SJSA1 (cell line): ENCODE measurements around the gene RIPK3. TPM values are rescaled to one million over a fixed set of nuclear protein-coding genes. Genes with fewer than 3 reads are reported as not detected.

Source experiments
- DNase-seq, 2 experiments: peaks; one replicate each; pipeline ENCODE4 v3.0.0-alpha.2; 2015 to 2020; ENCODE audit warnings: low spot score in 2 of 2, low read depth in 1 of 2
- H3K27ac ChIP-seq: fragments of 250-450 bp; sonication (Bioruptor Pico); 2 replicates; pipeline ENCODE4 v1.5.1; 2020; ENCODE audit warnings: mild to moderate bottlenecking, moderate library complexity
- H3K27me3 ChIP-seq: fragments of 250-450 bp; sonication (Bioruptor Pico); replicated peaks from 2 replicates; pipeline ENCODE4 v1.5.1; 2020; ENCODE audit warnings: mild to moderate bottlenecking, moderate library complexity
- H3K36me3 ChIP-seq: fragments of 250-450 bp; sonication (Bioruptor Pico); 2 replicates; pipeline ENCODE4 v1.5.1; 2020; ENCODE audit warnings: mild to moderate bottlenecking
- H3K4me1 ChIP-seq: fragments of 250-450 bp; sonication (Bioruptor Pico); replicated peaks from 2 replicates; pipeline ENCODE4 v1.6.1; 2021; ENCODE audit warnings: mild to moderate bottlenecking
- H3K4me3 ChIP-seq: fragments of 250-450 bp; sonication (Bioruptor Pico); 2 replicates; pipeline ENCODE4 v1.5.1; 2020; ENCODE audit warnings: mild to moderate bottlenecking
- H3K9me3 ChIP-seq: fragments of 250-450 bp; sonication (Bioruptor Pico); replicated peaks from 2 replicates; pipeline ENCODE4 v1.5.1; 2020; ENCODE audit warnings: mild to moderate bottlenecking
- total RNA-seq: library from RNA; depleted of rRNA; stranded (reverse); fragments of >200 nt; shearing (Covaris generic); gene quantifications from 2 replicates; pipeline ENCODE4 v1.2.3, GENCODE V29; 2014

Gene RIPK3
- total RNA-seq, 1 experiment from 2014 or later: not detected

DNA sequence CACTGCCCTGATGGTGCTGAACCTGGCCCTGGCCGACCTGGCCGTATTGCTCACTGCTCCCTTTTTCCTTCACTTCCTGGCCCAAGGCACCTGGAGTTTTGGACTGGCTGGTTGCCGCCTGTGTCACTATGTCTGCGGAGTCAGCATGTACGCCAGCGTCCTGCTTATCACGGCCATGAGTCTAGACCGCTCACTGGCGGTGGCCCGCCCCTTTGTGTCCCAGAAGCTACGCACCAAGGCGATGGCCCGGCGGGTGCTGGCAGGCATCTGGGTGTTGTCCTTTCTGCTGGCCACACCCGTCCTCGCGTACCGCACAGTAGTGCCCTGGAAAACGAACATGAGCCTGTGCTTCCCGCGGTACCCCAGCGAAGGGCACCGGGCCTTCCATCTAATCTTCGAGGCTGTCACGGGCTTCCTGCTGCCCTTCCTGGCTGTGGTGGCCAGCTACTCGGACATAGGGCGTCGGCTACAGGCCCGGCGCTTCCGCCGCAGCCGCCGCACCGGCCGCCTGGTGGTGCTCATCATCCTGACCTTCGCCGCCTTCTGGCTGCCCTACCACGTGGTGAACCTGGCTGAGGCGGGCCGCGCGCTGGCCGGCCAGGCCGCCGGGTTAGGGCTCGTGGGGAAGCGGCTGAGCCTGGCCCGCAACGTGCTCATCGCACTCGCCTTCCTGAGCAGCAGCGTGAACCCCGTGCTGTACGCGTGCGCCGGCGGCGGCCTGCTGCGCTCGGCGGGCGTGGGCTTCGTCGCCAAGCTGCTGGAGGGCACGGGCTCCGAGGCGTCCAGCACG, 23.8 kb downstream of the RIPK3 start:
- no peak for DNase-seq
- no peaks in the 10 kb centered on the region for H3K9me3 ChIP-seq
- no peaks in the 10 kb centered on the region for H3K27me3 ChIP-seq
- H3K4me3 ChIP-seq: no peak overlapping the region
- no peak overlapping the region for H3K27ac ChIP-seq
- H3K4me1 ChIP-seq: peaks cover 13% of the 10 kb centered on the region
- no peaks in the 10 kb centered on the region for H3K36me3 ChIP-seq

DNA sequence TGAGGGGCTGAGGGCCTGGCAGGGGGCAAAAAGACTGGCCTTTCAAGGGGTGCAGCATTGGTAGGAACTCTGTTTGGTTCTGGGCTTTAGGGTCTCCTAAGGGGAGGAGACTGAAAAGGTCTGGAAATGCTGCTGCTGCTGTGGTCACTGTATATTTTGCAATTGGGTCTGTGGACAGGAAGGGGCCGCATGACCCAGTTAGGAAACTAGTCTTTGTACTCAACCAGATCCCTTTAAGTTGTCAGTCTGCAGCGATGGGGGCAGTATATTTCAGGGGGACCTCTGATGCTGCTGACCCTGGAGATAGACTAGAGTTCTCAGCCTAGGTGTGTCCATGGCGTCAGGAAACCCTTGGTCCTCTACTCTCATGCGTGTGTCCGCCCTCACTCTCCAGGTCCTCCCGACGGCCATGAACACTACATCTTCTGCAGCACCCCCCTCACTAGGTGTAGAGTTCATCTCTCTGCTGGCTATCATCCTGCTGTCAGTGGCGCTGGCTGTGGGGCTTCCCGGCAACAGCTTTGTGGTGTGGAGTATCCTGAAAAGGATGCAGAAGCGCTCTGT, 24.5 kb downstream of the RIPK3 start:
- H3K4me1 ChIP-seq: peaks cover 13% of the 10 kb centered on the region
- no peaks in the 10 kb centered on the region for H3K9me3 ChIP-seq
- H3K27ac ChIP-seq: no peak overlapping the region
- DNase-seq: no peak
- 0 out of 2 replicates have a peak, but pooled peaks cover 3% of the 10 kb centered on the region for H3K36me3 ChIP-seq
- H3K27me3 ChIP-seq: no peaks in the 10 kb centered on the region
- no peak overlapping the region for H3K4me3 ChIP-seq

DNA sequence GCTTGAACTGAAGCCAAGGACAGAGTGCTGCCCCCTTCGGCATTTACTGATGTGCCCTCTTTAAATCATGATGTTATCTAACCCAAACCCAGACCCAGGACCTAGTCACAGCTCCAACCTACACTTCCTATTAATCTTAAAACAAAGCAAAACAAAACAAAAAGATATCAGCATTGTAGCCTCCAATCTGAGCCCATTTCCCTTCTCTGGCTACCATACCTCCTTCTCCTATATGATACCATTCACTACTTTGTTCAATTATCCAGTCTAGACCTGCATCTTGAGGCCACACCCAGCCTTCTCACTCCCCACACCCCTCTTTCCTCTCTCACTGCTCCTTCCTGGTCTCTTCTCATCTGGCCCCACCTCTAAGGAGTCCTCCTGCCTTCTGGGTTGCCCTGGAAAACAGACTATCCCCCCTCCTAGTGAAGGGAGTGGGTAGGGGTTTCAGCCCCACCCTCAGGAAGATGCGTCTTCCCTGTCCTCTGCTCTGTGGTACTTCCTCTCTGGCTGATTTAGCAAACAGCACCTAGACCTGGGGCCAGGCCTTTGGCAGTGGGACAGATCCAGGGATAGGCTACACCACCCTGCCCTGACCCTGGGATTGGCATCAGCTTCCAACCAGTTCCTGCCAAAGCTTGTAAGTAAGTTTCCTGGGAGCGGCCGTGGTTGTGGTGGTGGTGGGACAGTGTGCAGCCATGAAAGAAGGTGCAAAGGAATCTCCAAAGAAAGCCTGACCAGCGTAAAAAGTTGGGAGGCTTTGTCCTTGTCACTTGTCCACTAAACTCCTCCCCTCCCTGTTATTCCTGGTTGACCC, 25.2 kb downstream of the RIPK3 start:
- Histone ChIP-seq H3K27ac (no peak overlapping the region), H3K27me3 (no peaks in the 10 kb centered on the region), H3K4me3 (no peak overlapping the region), H3K9me3 (no peaks in the 10 kb centered on the region), H3K36me3 (peaks cover 7% of the 10 kb centered on the region; the same call in 1 of the 2 replicates), H3K4me1 (peaks cover 13% of the 10 kb centered on the region)
- DNase-seq: no peak

DNA sequence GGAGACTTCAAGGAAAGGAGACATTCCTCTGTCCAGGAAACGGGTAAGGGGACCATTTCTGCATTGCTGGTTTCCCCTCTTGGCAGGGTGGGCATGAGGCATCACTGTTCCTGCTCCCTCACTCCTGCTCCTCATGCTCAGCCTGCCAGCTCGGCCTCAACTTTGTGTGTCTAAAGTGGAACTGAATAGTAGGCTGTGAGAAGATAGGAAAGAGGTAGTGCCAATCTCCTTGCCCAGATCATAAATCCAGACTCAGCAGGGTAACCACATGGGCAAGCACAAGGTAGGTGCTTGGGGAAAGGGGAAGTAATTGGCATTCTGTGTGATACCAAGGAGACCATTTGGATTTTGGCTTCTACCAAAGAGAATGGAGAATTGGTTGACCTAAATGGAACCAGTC, 25.9 kb downstream of the RIPK3 start:
- H3K36me3 ChIP-seq: peaks cover 12% of the 10 kb centered on the region
- no peak overlapping the region for H3K27ac ChIP-seq
- no peaks in the 10 kb centered on the region for H3K9me3 ChIP-seq
- peaks cover 13% of the 10 kb centered on the region for H3K4me1 ChIP-seq
- DNase-seq: no peak
- H3K27me3 ChIP-seq: no peaks in the 10 kb centered on the region
- no peak overlapping the region for H3K4me3 ChIP-seq

DNA sequence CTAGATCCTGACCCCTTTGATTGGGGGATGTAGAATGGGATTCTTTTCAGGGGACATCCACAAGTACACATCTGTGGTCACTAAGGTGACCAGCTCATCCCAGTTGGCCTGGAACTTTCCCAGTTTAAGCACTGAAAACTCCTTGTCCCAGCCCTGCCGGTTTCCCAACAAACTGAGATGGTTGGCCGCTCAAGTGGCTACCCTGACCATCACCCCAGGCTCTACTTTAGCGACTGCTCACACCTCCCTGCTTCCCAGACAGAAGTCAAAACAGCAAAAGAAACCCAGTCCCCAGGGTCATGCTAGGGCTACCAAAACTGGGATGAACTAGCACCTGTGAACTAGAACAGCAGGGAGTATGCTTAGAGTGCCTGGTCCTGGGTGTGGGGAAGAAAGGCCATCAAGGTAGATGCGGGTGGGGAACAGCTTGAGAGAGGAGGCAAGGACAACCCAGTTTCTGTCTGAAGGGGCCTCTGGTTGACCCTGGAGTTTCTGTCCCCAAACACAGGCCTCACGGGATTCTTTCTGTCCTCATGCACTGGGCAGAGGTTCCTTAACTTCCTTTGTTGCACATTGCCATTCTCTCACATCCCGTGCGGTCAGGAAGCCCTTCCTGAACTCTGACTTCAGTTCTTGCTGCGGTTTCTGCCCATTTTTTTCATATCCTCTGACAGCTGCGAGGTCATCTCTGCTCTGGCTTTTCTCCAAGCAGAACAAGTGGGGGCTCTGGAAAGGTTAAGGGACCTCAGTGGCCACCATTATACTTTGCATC, 26.9 kb downstream of the RIPK3 start:
- no peak for DNase-seq
- Histone ChIP-seq H3K27ac (no peak overlapping the region), H3K36me3 (peaks cover 20% of the 10 kb centered on the region), H3K9me3 (no peaks in the 10 kb centered on the region), H3K4me1 (peaks cover 13% of the 10 kb centered on the region), H3K27me3 (no peaks in the 10 kb centered on the region), H3K4me3 (no peak overlapping the region)

DNA sequence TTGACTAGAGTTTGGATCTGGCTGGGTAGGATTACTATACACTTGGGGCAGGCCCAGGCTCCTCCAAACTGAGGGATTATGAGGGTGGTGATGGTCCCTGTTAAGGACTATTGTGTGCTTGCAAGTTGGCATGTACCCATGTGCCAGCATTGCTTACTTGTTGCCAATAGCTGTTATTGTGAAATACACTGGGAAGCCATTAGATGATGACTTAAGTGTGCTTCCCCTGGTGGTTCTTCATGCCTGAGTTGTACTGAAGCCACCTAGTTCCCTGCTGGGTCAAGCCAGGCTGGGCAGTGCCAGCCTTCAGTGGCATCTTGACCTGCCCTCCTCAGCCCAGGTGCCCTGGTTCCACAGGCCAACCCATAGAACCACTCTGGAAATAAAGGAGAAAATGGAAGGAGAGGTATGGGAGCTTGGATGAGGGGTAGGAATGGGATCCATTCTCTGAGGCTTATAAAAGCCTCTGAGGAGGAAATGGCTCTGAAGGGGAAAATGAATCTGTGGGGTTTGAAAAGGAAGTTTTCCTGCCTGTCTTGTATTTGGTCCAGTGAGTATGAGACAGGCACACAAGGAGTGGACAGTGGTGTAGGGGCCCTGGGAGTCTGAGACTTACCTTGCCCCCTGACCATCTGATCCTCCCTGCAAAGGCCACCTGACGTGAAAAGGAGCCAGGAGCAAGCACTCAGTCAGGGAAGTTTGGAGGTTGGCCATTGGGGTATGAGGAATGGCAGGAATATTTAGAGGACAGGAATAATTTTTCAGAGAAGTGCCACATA, 27.8 kb downstream of the RIPK3 start:
- no peaks in the 10 kb centered on the region for H3K27me3 ChIP-seq
- H3K4me3 ChIP-seq: no peak overlapping the region
- H3K36me3 ChIP-seq: peaks cover 20% of the 10 kb centered on the region
- no peak overlapping the region for H3K27ac ChIP-seq
- H3K9me3 ChIP-seq: no peaks in the 10 kb centered on the region
- no peak for DNase-seq
- peaks cover 7% of the 10 kb centered on the region for H3K4me1 ChIP-seq

DNA sequence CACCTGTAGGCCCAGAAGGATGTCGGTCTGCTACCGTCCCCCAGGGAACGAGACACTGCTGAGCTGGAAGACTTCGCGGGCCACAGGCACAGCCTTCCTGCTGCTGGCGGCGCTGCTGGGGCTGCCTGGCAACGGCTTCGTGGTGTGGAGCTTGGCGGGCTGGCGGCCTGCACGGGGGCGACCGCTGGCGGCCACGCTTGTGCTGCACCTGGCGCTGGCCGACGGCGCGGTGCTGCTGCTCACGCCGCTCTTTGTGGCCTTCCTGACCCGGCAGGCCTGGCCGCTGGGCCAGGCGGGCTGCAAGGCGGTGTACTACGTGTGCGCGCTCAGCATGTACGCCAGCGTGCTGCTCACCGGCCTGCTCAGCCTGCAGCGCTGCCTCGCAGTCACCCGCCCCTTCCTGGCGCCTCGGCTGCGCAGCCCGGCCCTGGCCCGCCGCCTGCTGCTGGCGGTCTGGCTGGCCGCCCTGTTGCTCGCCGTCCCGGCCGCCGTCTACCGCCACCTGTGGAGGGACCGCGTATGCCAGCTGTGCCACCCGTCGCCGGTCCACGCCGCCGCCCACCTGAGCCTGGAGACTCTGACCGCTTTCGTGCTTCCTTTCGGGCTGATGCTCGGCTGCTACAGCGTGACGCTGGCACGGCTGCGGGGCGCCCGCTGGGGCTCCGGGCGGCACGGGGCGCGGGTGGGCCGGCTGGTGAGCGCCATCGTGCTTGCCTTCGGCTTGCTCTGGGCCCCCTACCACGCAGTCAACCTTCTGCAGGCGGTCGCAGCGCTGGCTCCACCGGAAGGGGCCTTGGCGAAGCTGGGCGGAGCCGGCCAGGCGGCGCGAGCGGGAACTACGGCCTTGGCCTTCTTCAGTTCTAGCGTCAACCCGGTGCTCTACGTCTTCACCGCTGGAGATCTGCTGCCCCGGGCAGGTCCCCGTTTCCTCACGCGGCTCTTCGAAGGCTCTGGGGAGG, 28.9 kb downstream of the RIPK3 start, which contains the start of gene LTB4R:
Gene LTB4R (plus strand): TSS at position 857 of the 959 bp plus-strand sequence. CDS start 4,150 bp downstream, outside the sequence.
- H3K27ac ChIP-seq: no peak within 1 kb of the TSS
- no peak within 1 kb of the TSS for H3K4me3 ChIP-seq
- H3K27me3 ChIP-seq: no peaks in the 10 kb centered on the region

DNA sequence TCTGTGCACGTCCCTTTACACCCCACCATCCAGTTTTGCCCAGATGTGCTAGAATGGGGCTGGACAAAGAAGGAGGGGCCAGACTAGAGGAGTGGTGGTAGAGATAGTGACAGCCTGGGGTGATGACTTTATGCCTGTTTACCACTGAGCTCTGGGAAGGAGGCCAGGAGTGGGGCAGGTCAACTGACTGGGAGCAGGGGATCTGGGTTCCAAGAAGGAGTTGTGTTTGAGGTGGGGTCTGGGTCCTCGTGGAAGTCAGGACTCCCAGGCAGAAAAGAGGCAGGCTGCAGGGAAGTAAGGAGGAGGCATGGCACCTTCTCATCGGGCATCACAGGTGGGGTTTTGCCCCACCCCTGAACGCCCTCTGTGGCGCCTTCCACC, 29.5 kb downstream of the RIPK3 start:
- H3K4me1 ChIP-seq: no peaks in the 10 kb centered on the region
- no peak overlapping the region for H3K27ac ChIP-seq
- H3K36me3 ChIP-seq: peaks cover 31% of the 10 kb centered on the region
- no peaks in the 10 kb centered on the region for H3K27me3 ChIP-seq
- H3K9me3 ChIP-seq: no peaks in the 10 kb centered on the region
- H3K4me3 ChIP-seq: no peak overlapping the region
- no peak for DNase-seq

More for the DNA sequence above, 28.9 kb downstream of the RIPK3 start, which contains the start of gene LTB4R:
- Histone ChIP-seq H3K36me3 (peaks cover 25% of the 10 kb centered on the region), H3K9me3 (no peaks in the 10 kb centered on the region), H3K4me1 (no peaks in the 10 kb centered on the region; the same call in 1 of the 2 replicates)
- DNase-seq: no peak

DNA sequence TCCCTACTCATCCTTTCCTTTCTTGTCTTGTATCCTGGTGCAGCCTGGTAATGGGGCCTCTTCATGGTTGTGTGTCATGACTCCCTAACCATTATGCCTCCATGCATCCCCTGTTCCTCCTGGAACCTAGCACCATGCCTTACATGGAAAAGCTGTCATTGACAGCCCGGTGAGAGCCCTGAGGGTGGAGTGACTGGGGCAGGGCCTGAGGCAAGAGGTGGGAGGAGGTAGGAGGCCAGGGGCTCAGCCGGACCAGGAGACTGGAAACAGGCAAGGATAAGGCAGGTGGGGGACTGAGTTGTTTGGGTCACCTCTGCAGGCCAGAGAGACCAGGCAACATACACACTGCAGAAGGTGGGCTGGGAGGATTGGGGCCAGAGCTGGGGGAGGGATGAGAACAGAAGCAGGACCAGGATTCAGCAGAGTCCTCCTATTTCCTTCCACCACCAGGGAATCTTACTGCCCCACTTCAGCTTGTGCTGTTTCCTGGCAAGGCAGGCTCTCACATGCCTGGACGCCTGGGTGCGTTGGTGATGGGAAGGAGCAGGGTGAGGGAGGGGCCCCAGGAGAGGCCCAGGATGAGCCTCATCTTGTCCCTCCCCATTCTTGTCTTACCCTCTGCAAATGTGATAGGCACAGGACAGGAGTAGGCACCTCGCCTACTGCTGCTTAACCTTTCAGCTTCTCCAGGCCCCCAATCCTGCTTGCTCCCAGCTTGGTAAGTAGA, 30.1 kb downstream of the RIPK3 start, which contains the start of gene LTB4R2:
Gene LTB4R2 (plus strand): TSS at position 603 of the 727 bp plus-strand sequence. CDS start 525 bp downstream, outside the sequence.
- Histone ChIP-seq H3K4me1 (no peaks in the 10 kb centered on the region), H3K36me3 (peaks cover 36% of the 10 kb centered on the region), H3K9me3 (no peaks in the 10 kb centered on the region), H3K4me3 (no peak within 1 kb of the TSS), H3K27me3 (no peaks in the 10 kb centered on the region), H3K27ac (no peak within 1 kb of the TSS)
- no peak for DNase-seq

DNA sequence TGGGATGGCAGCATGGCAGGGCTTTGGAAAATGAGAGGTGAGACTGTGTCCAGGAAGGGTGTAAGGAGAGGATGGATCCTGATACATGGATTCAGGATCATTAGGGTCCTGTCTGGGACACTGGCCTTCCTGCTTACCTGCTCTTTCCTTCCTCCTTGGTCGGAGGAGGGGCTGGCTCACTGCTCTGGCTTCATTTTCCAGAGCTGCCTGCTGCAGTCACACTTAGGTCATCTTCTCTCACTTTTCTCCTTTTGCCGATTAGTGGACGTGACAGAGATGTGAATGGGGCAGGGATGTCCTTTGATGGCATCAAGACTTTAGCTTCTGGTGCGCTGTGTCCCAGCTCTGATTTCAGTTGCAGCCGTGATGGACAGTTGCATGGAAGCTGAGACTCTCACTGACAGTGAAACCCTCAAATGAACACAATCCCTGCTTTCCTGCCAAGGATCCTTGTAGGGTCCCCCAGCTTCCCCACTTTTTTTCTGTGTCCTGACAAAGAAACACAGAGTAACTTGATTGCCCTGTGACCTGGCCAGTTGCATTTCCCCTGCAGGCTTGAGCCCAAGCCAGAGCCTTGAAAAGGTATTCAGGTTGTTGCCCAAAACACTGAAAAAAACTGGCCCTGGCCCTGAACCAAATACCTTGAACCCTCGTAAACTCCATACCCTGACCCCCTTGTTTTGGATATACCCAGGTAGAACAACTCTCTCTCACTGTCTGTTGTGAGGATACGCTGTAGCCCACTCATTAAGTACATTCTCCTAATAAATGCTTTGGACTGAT, 31.3 kb downstream of the RIPK3 start:
- no peaks in the 10 kb centered on the region for H3K27me3 ChIP-seq
- H3K4me1 ChIP-seq: no peaks in the 10 kb centered on the region
- H3K4me3 ChIP-seq: no peak overlapping the region
- peaks cover 48% of the 10 kb centered on the region for H3K36me3 ChIP-seq
- H3K27ac ChIP-seq: no peak overlapping the region
- H3K9me3 ChIP-seq: no peaks in the 10 kb centered on the region
- DNase-seq: no peak
